ENCODE data around the gene OR2A2.

GRCh38 chr7:144113651-144114050 lies 4.3 kb downstream of the OR2A2 start:
- TF ChIP-seq POLR2AphosphoS5 (IDR thresholded peaks at IDR 0.05; ENCODE audit: low read depth, low read length) (no peak), POLR2A (IDR thresholded peaks at IDR 0.05; ENCODE audit: low read depth, low read length) (no peak)

Data from GM12892 (cell line).